Measurements from ENCODE around the gene RPH3AL. TPM values are rescaled to one million over a fixed set of nuclear protein-coding genes. Genes with fewer than 3 reads are reported as not detected.
"Not testable (repeated sequence)": the region's sequence is repeated elsewhere in the genome, so short reads cannot be mapped to it uniquely, and the experiment has no call there.

Gene RPH3AL
- total RNA-seq, 1 experiment from 2014 or later, result 2.5 TPM

GRCh38 chr17:319266-319665 is 33.3 kb downstream of the RPH3AL start:
- no peaks in the 10 kb centered on the region for H3K27me3 ChIP-seq (replicated peaks)
- H3K4me3 ChIP-seq, result no peak overlapping the region
- no peak for DNase-seq (ENCODE audit: low read depth in 1 of 2, low spot score in 2 of 2)
- H3K9me3 ChIP-seq (replicated peaks), result no peaks in the 10 kb centered on the region
- no peak overlapping the region for H3K27ac ChIP-seq
- H3K36me3 ChIP-seq, result no peaks in the 10 kb centered on the region
- H3K4me1 ChIP-seq (replicated peaks), result no peaks in the 10 kb centered on the region

DNA sequence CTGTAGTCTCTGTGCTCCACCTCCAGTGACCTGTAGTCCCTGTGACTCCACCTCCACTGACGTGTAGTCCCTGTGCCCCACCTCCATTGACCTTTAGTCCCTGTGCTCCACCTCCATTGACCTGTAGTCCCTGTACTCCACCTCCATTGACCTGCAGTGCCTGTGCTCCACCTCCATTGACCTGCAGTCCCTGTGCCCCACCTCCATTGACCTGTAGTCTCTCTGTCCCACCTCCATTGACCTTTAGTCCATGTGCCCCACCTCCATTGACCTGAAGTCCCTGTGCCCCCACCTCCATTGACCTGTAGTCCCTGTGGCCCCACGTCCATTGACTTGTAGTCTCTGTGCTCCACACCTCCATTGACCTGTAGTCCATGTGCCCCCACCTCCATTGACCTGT is 35.5 kb downstream of the RPH3AL start:
- not testable (repeated sequence) for H3K9me3 ChIP-seq (replicated peaks); H3K36me3 ChIP-seq; H3K27ac ChIP-seq; H3K4me3 ChIP-seq; DNase-seq (ENCODE audit: low read depth in 1 of 2, low spot score in 2 of 2); H3K27me3 ChIP-seq (replicated peaks); H3K4me1 ChIP-seq (replicated peaks)

GRCh38 chr17:315399-315798 is 37.2 kb downstream of the RPH3AL start:
- not testable (repeated sequence) for H3K4me3 ChIP-seq; H3K27ac ChIP-seq; H3K4me1 ChIP-seq (replicated peaks); H3K36me3 ChIP-seq; DNase-seq (ENCODE audit: low read depth in 1 of 2, low spot score in 2 of 2); H3K9me3 ChIP-seq (replicated peaks); H3K27me3 ChIP-seq (replicated peaks)

GRCh38 chr17:314614-314944 is 38.0 kb downstream of the RPH3AL start:
- H3K4me3 ChIP-seq; DNase-seq (ENCODE audit: low read depth in 1 of 2, low spot score in 2 of 2): not testable (repeated sequence)

GRCh38 chr17:313911-314613 is 38.5 kb downstream of the RPH3AL start:
- Histone ChIP-seq H3K27ac (no peak overlapping the region), H3K27me3 (replicated peaks) (no peaks in the 10 kb centered on the region), H3K4me3 (no peak overlapping the region), H3K4me1 (replicated peaks) (no peaks in the 10 kb centered on the region), H3K9me3 (replicated peaks) (no peaks in the 10 kb centered on the region), H3K36me3 (no peaks in the 10 kb centered on the region)
- DNase-seq (ENCODE audit: low read depth in 1 of 2, low spot score in 2 of 2), result no peak

More at GRCh38 chr17:314614-314944, 38.0 kb downstream of the RPH3AL start:
- H3K4me1 ChIP-seq (replicated peaks); H3K36me3 ChIP-seq; H3K27ac ChIP-seq; H3K9me3 ChIP-seq (replicated peaks); H3K27me3 ChIP-seq (replicated peaks): not testable (repeated sequence)

DNA sequence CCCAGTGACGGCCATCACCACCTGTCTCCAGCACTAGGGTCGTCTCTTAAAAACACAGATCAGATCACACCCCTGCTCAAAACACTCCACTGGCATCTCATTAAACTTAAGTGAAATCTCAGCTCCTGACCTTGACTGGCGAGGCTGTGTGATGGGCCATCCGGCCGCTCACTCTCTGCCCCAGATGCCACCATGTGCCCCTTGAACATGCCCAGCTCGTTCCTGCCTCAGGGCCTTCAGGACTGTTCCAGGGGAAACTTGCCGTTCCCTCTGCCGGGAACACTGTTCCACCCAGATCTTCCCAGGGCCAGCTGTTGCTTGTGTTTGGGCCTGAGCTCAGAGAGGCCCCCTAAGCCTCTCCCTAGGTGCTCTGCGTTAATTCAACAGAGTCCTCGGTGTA is 39.4 kb downstream of the RPH3AL start:
- Histone ChIP-seq H3K9me3 (replicated peaks) (no peaks in the 10 kb centered on the region), H3K27me3 (replicated peaks) (no peaks in the 10 kb centered on the region), H3K4me1 (replicated peaks) (no peaks in the 10 kb centered on the region), H3K4me3 (no peak overlapping the region), H3K36me3 (no peaks in the 10 kb centered on the region), H3K27ac (no peak overlapping the region)
- no peak for DNase-seq (ENCODE audit: low read depth in 1 of 2, low spot score in 2 of 2)

- Histone ChIP-seq H3K36me3 (no peaks in the 10 kb centered on the region), H3K27me3 (replicated peaks) (no peaks in the 10 kb centered on the region), H3K4me1 (replicated peaks) (no peaks in the 10 kb centered on the region), H3K9me3 (replicated peaks) (no peaks in the 10 kb centered on the region), H3K4me3 (no peak overlapping the region), H3K27ac (no peak overlapping the region)
- DNase-seq (ENCODE audit: low read depth in 1 of 2, low spot score in 2 of 2), result no peak
These were observed 40.0 kb downstream of the RPH3AL start for GRCh38 chr17:312476-313148.

DNA sequence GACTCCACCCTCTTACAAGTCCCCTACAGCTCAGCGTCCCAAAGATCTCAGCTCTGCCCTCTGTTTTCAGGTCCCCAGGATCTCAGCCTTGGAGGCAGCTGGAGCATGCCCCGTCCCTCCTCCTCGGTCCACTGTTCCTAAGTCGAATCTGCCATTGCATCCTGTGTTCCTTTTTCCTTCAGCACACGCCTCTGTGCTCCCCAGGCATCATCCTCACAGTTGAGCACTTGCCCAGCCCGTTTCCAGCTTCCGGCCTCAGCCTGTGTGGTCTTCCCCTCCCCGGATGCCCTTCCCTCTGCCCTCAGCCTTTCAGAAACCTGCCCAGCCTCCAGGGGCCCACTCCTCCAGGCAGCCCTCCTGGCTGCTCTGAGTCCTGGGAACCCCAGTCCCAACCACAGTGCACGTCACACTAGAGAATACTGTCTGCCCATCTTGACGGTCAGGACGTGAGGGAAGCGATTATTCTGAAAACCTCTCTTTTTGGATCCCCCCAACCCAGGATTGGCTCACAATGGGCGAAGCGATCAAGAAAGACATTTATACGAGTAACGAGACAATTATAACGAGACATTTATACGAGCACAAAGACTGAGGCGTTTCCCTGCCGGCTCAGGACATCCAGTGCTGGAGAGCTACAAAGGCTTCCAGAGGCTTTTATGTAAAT is 41.4 kb downstream of the RPH3AL start:
- Histone ChIP-seq H3K9me3 (replicated peaks) (no peaks in the 10 kb centered on the region), H3K4me3 (no peak overlapping the region), H3K27ac (no peak overlapping the region), H3K4me1 (replicated peaks) (no peaks in the 10 kb centered on the region), H3K27me3 (replicated peaks) (no peaks in the 10 kb centered on the region), H3K36me3 (no peaks in the 10 kb centered on the region)
- no peak for DNase-seq (ENCODE audit: low read depth in 1 of 2, low spot score in 2 of 2)

DNA sequence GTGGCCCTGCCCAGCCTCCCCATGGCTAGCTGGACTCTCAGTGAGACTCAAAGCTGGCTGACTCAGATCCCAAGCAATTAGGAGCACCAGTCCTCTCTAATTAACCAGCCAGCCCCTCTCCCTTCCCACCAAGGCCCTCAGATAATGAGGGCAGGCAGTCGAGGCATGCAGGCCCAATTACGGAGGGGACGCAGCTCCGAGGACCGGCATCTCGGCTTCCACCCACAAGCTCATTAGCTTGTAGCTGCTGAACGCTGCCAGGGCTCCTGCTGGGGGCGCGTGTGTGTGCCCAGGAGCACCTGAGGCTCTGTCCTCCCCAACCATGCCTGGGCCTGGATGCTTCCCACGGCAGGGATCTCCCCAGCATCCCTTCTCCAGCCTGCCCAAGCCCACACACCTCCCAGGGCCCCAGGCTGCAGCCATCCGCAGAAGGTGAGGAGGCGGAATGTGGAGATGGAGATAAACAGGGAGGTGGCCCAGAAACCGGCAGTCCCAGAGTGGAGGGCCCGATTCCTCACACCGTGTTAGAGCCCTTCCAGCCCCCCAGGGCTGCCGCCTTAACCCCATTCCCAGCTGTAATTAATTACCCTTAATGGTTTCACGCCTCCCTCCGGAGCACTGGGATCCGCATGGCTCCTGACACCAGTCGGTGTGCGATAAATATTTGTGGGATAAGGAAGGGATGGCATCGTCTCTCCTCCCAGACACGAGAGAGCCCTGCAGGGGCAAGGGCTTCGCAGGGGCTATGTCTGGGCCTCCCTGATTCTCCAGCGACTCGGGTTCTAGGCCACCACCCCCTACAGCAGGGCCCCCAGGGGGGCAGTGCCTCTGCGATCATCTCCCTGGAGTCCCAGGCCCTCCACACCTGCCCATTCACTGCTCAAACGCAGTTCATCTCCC is 42.2 kb downstream of the RPH3AL start:
- Histone ChIP-seq H3K27ac (no peak overlapping the region), H3K4me3 (no peak overlapping the region), H3K9me3 (replicated peaks) (no peaks in the 10 kb centered on the region), H3K27me3 (replicated peaks) (no peaks in the 10 kb centered on the region), H3K36me3 (no peaks in the 10 kb centered on the region), H3K4me1 (replicated peaks) (no peaks in the 10 kb centered on the region)
- DNase-seq (ENCODE audit: low read depth in 1 of 2, low spot score in 2 of 2), result no peak

- no peaks in the 10 kb centered on the region for H3K9me3 ChIP-seq (replicated peaks)
- no peaks in the 10 kb centered on the region for H3K36me3 ChIP-seq
- DNase-seq (ENCODE audit: low read depth in 1 of 2, low spot score in 2 of 2), result peak in 1 of 2 experiments; percentile 16
- no peaks in the 10 kb centered on the region for H3K27me3 ChIP-seq (replicated peaks)
- H3K4me1 ChIP-seq (replicated peaks), result no peaks in the 10 kb centered on the region
- H3K27ac ChIP-seq, result no peak overlapping the region
- no peak overlapping the region for H3K4me3 ChIP-seq
These were observed 43.2 kb downstream of the RPH3AL start for GRCh38 chr17:309361-309888.

- Histone ChIP-seq H3K36me3 (no peaks in the 10 kb centered on the region), H3K4me3 (no peak overlapping the region), H3K27ac (no peak overlapping the region), H3K9me3 (replicated peaks) (no peaks in the 10 kb centered on the region), H3K4me1 (replicated peaks) (no peaks in the 10 kb centered on the region), H3K27me3 (replicated peaks) (no peaks in the 10 kb centered on the region)
- DNase-seq (ENCODE audit: low read depth in 1 of 2, low spot score in 2 of 2), result no peak
These were observed 44.7 kb downstream of the RPH3AL start for GRCh38 chr17:307741-308507.

DNA sequence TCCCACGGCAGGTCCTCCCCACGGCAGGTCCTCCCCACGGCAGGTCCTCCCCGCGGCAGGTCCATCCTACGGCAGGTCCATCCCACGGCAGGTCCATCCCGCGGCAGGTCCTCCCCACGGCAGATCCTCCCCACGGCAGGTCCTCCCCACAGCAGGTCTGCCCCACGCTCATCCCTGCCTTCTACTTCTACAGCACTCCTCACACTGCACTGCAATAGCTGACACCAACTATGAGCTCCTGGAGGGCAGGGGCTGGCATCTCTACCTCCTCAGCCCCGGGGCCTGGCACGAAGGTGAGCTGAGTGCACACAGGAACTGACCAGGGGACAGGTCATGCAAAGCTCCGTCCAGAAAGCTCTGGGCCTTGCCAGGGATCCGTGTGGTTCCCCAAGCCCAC is 45.3 kb downstream of the RPH3AL start:
- H3K36me3 ChIP-seq, result no peaks in the 10 kb centered on the region
- no peaks in the 10 kb centered on the region for H3K27me3 ChIP-seq (replicated peaks)
- no peaks in the 10 kb centered on the region for H3K9me3 ChIP-seq (replicated peaks)
- no peak for DNase-seq (ENCODE audit: low read depth in 1 of 2, low spot score in 2 of 2)
- no peak overlapping the region for H3K27ac ChIP-seq
- no peaks in the 10 kb centered on the region for H3K4me1 ChIP-seq (replicated peaks)
- no peak overlapping the region for H3K4me3 ChIP-seq

All from SJSA1 (cell line).